HG03060 (cell line): ENCODE measurements around the gene KDM6B.
A peak's percentile ranks its signal among the peaks of the same experiment; 100 is the strongest.

Experiments used
- ATAC-seq: cut with Tn5 transposase; IDR thresholded peaks from one replicate; pipeline ENCODE4 v1.9.1; 2021; ENCODE audit warnings: low read depth, moderate number of reproducible peaks; ENCODE audit not compliant: unreplicated experiment

The KDM6B gene

GRCh38 chr17:7839190-7839875, 5.3 kb downstream of the KDM6B start:
- no peak for ATAC-seq

- no peak for ATAC-seq
Observed at GRCh38 chr17:7839876-7840261, 5.9 kb downstream of the KDM6B start.

GRCh38 chr17:7840441-7840840, 6.4 kb downstream of the KDM6B start:
- no peak for ATAC-seq

- no peak for ATAC-seq
Observed at GRCh38 chr17:7840875-7841274, 6.9 kb downstream of the KDM6B start.

GRCh38 chr17:7841396-7841914, 7.4 kb downstream of the KDM6B start:
- ATAC-seq, result no peak

GRCh38 chr17:7841915-7842379, 7.9 kb downstream of the KDM6B start:
- peak; percentile 11 for ATAC-seq

- peak; percentile 28 for ATAC-seq
Observed at GRCh38 chr17:7842380-7843256, 8.6 kb downstream of the KDM6B start.

GRCh38 chr17:7843257-7843535, 9.2 kb downstream of the KDM6B start:
- ATAC-seq, result no peak

- no peak for ATAC-seq
Observed at GRCh38 chr17:7843536-7844291, 9.7 kb downstream of the KDM6B start.

- no peak for ATAC-seq
Observed at GRCh38 chr17:7844292-7845154, 10.5 kb downstream of the KDM6B start.

GRCh38 chr17:7845359-7846062, 11.5 kb downstream of the KDM6B start:
- no peak for ATAC-seq

GRCh38 chr17:7846063-7846735, 12.2 kb downstream of the KDM6B start:
- no peak for ATAC-seq

GRCh38 chr17:7846765-7847661, 13.0 kb downstream of the KDM6B start:
- no peak for ATAC-seq

- no peak for ATAC-seq
Observed at GRCh38 chr17:7848131-7848579, 14.1 kb downstream of the KDM6B start.

GRCh38 chr17:7848739-7849129, 14.7 kb downstream of the KDM6B start:
- no peak for ATAC-seq

GRCh38 chr17:7849130-7849750, 15.2 kb downstream of the KDM6B start:
- no peak for ATAC-seq

GRCh38 chr17:7849751-7850504, 15.9 kb downstream of the KDM6B start:
- ATAC-seq, result no peak
